Astrocyte of the cerebellum (primary cell): Measurements from ENCODE around the gene PIM1.

Experiments used
- DNase-seq: peaks from one replicate; pipeline ENCODE4 v3.0.0-alpha.2; 2011; ENCODE audit warnings: low read depth
- H3K4me3 ChIP-seq: 2 replicates; pipeline ENCODE4 v1.5.1; 2011; ENCODE audit warnings: mild to moderate bottlenecking, low read depth, low read length, moderate library complexity
- CTCF ChIP-seq: IDR thresholded peaks from 2 replicates; pipeline ENCODE4 v1.5.1; 2012; ENCODE audit warnings: low read length, low read depth, moderate library complexity, mild to moderate bottlenecking; ENCODE audit errors: missing control alignments
- in situ Hi-C: cut with HindIII; loops from 2 replicates; pipeline ENCODE4 v1.10.0; 2017; ENCODE audit warnings: low sequenced_read_pairs

PIM1 gene

GRCh38 chr6:37160922-37161778, 8.8 kb upstream of the PIM1 start:
- no peak for TF ChIP-seq CTCF
- no peak for DNase-seq
- no peak overlapping the region for H3K4me3 ChIP-seq
- in situ Hi-C loops: no loop called here

GRCh38 chr6:37162740-37163139, 7.2 kb upstream of the PIM1 start:
- in situ Hi-C loops: no loop called here
- H3K4me3 ChIP-seq: no peak overlapping the region
- DNase-seq: no peak
- no peak for TF ChIP-seq CTCF

- no peak for DNase-seq
- in situ Hi-C loops: loop anchor here (5.0 kb wide), 1 partner anchor 41 kb away; no protein-coding TSS in a partner anchor
- H3K4me3 ChIP-seq: no peak overlapping the region
- no peak for TF ChIP-seq CTCF
Observed at GRCh38 chr6:37168163-37168758, 1.7 kb upstream of the PIM1 start.

GRCh38 chr6:37168811-37169495, 999 bp upstream of the PIM1 start:
- no peak for DNase-seq

GRCh38 chr6:37170273-37171200, 585 bp downstream of the PIM1 start:
- H3K4me3 ChIP-seq: peak overlapping the region; percentile 96
- TF ChIP-seq CTCF: peak; percentile 25
- in situ Hi-C loops: no loop called here
- no peak for DNase-seq

More at GRCh38 chr6:37168811-37169495, 999 bp upstream of the PIM1 start:
- in situ Hi-C loops: loop anchor here (5.0 kb wide), 1 partner anchor 42 kb away; no protein-coding TSS in a partner anchor
- peak overlapping the region; percentile 47 for H3K4me3 ChIP-seq
- no peak for TF ChIP-seq CTCF
